Erythroblast (primary cell): ENCODE results near the gene ZNF618.

ENCODE experiments used
- GATA1 ChIP-seq: IDR thresholded peaks from 2 replicates; pipeline ENCODE4 v1.6.1; 2011; ENCODE audit warnings: low read depth, mild to moderate bottlenecking, control low read depth, low read length, moderate library complexity
- POLR2A ChIP-seq: IDR thresholded peaks from 2 replicates; pipeline ENCODE4 v1.6.1; 2011; ENCODE audit warnings: mild to moderate bottlenecking, low read length

DNA sequence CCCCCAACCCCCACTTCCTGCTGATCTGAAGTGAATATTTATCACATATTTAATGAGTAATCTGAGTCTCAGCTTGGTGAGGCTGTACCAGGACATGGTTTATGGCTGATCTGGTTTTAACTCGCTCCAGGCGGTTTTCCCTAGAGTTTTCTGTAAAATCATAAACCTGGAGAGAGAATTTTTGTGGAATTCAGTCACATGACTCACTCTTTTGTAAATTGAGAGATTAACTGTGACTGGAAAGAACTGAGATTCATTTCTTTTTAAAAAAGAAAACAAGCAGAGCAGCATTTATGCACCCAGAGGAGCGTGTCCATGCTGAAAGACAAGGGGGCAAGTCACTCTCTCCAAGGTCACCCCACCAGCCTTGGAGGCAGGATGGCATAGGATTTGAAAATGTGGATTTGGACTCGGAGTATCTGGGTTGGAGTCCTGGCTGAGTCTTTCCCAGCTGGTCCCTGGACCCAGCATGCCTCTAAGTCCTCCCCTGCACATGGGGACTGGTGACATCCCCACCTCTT lies 81.8 kb downstream of the ZNF618 start:
- TF ChIP-seq POLR2A (no peak), GATA1 (no peak)
